Upper lobe of left lung (tissue), 4 donors: ENCODE measurements around the gene DPP9.

Source experiments
- EP300 ChIP-seq, 4 donors: sonication (generic); formaldehyde crosslinking; IDR thresholded peaks; one replicate each; pipeline ENCODE4 v1.5.1; 2017; ENCODE audit warnings: antibody characterized with exemption in 4 of 4, control low read depth in 2 of 4
- POLR2A ChIP-seq, 4 donors: fragments of 450-650 bp; IDR thresholded peaks; one replicate each; pipeline ENCODE4 v1.5.1; 2016 to 2017; ENCODE audit warnings: antibody characterized with exemption in 4 of 4, mild to moderate bottlenecking in 2 of 4
- POLR2AphosphoS5 ChIP-seq, 2 donors: sonication (generic); formaldehyde crosslinking; IDR thresholded peaks; one replicate each; pipeline ENCODE4 v1.5.1; 2017; ENCODE audit warnings: antibody characterized with exemption in 2 of 2
- TF ChIP-seq, protein P1 (sequence below), 6 experiments: fragments of 450-650 bp in 4 of 6; fragments of 200-600 bp in 2 of 6; sonication (generic) in 2 of 6; IDR thresholded peaks; one replicate each; pipeline ENCODE4 v1.5.1; 2016 to 2019; ENCODE audit warnings: antibody characterized with exemption in 6 of 6

- TF ChIP-seq, protein P1, sequence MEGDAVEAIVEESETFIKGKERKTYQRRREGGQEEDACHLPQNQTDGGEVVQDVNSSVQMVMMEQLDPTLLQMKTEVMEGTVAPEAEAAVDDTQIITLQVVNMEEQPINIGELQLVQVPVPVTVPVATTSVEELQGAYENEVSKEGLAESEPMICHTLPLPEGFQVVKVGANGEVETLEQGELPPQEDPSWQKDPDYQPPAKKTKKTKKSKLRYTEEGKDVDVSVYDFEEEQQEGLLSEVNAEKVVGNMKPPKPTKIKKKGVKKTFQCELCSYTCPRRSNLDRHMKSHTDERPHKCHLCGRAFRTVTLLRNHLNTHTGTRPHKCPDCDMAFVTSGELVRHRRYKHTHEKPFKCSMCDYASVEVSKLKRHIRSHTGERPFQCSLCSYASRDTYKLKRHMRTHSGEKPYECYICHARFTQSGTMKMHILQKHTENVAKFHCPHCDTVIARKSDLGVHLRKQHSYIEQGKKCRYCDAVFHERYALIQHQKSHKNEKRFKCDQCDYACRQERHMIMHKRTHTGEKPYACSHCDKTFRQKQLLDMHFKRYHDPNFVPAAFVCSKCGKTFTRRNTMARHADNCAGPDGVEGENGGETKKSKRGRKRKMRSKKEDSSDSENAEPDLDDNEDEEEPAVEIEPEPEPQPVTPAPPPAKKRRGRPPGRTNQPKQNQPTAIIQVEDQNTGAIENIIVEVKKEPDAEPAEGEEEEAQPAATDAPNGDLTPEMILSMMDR (IDR thresholded peaks at IDR 0.05) = no peak
- TF ChIP-seq EP300 (IDR thresholded peaks at IDR 0.05) (no peak), POLR2A (IDR thresholded peaks at IDR 0.05) (no peak), POLR2AphosphoS5 (IDR thresholded peaks at IDR 0.05) (no peak)
Measured at GRCh38 chr19:4707322-4707721, 16.3 kb downstream of the DPP9 start.
